Kidney (tissue), 14 donors: Measurements from ENCODE around the gene MEF2C. TPM values are rescaled to one million over a fixed set of nuclear protein-coding genes. Genes with fewer than 3 reads are reported as not detected.
A peak's percentile ranks its signal among the peaks of the same experiment; 100 is the strongest.

Source experiments
- DNase-seq, 5 donors: peaks; one replicate each; pipeline ENCODE4 v3.0.0-alpha.2; 2013 to 2020
- FAIRE-seq: peaks from 2 replicates; lab custom pipeline; 2012; peaks lifted over from hg19 to GRCh38; lab: Jason Lieb, UNC
- H3K27ac ChIP-seq, 2 donors: one replicate each; pipeline ENCODE4 v1.7.0; 2013; ENCODE audit warnings: low read depth in 2 of 2, low read length in 2 of 2, inconsistent platforms in 1 of 2
- H3K27me3 ChIP-seq: one replicate; pipeline ENCODE4 v1.7.1; 2013; ENCODE audit warnings: low read length, inconsistent platforms; ENCODE audit not compliant: control insufficient read depth, insufficient read depth
- H3K36me3 ChIP-seq, 3 donors: one replicate each; pipeline versions ENCODE4 v1.7.0 to v1.7.1; 2013; ENCODE audit warnings: low read length in 3 of 3, control low read depth in 1 of 3, inconsistent platforms in 1 of 3; ENCODE audit not compliant: insufficient read depth in 3 of 3, control insufficient read depth in 2 of 3
- H3K4me1 ChIP-seq, 3 donors: one replicate each; pipeline versions ENCODE4 v1.7.0 to v1.7.1; 2013; ENCODE audit warnings: low read length in 3 of 3, inconsistent platforms in 1 of 3, low read depth in 1 of 3; ENCODE audit not compliant: control insufficient read depth in 2 of 3, insufficient read depth in 2 of 3
- H3K4me3 ChIP-seq, 3 donors: one replicate each; pipeline versions ENCODE4 v1.7.0 to v1.8.1; 2013; ENCODE audit warnings: low read length in 3 of 3, control low read depth in 1 of 3, inconsistent platforms in 1 of 3
- H3K9ac ChIP-seq, 3 donors: one replicate each; pipeline versions ENCODE4 v1.7.0 to v1.7.1; 2013; ENCODE audit warnings: low read length in 3 of 3, control low read depth in 1 of 3, inconsistent platforms in 1 of 3
- H3K9me3 ChIP-seq, 3 donors: one replicate each; pipeline versions ENCODE4 v1.7.0 to v1.7.1; 2013; ENCODE audit warnings: low read length in 3 of 3, control low read depth in 1 of 3, inconsistent platforms in 1 of 3; ENCODE audit not compliant: control insufficient read depth in 2 of 3, insufficient read depth in 1 of 3
- intact Hi-C: fragments of 100-400 bp; cut with DNase I; formaldehyde crosslinking; loops from one replicate; pipeline ENCODE4 v1.11.1; 2022
- polyA plus RNA-seq: library from polyadenylated mRNA; stranded (reverse); fragments of 350-450 nt; fragmentation: Illumina TruSeq; extraction: RNeasy Lipid Tissue Mini Kit (QIAGEN cat#74804); gene quantifications from one replicate; pipeline ENCODE4 v1.2.3, GENCODE V29; 2014; ENCODE audit warnings: low read depth, low replicate concordance; ENCODE audit not compliant: insufficient read depth
- total RNA-seq: library from RNA; stranded (reverse); fragmentation: NEBNext Ultra II Directional; extraction: Animal tissue kit (Norgen Biotek cat#: 25700); gene quantifications from one replicate; pipeline ENCODE4 v1.2.1, GENCODE V29; 2021
- TF ChIP-seq, protein P1 (sequence below): IDR thresholded peaks from 3 replicates; pipeline ENCODE4 v1.5.1; 2012; ENCODE audit warnings: mild to moderate bottlenecking, moderate library complexity, borderline replicate concordance; ENCODE audit not compliant: insufficient read depth; ENCODE audit errors: extremely low read depth
- donor health status: control.
- donor health status: control.
- donor health status: control.
- donor health status: control.
- donor health status: control.
- donor health status: DM: yes; HTN: yes; CAD: no.
- donor health status: Normal renal cell carcinoma (clear cell type).

The MEF2C gene
- total and polyA plus RNA-seq, 2 donors from 2014 or later = 5.3 to 75.4 TPM

DNA sequence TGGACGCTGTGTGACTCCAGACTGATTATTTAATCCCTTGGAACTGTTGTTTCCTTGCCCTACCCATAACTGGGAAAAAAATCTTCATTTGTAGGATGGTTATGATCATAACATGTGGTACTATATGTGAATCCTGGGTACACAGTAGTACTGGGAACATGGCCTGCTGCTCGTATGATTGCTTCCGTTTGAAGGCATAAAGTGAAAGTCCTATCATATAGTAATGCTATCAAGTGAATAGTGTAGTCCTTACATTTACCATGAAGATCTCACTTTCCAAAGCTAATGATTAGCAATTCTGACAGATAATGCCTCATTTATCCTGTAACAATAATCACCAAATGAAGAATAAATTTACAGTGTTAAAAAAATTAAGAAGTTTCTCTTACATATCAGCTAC lies 53.2 kb downstream of the MEF2C start:
- no peak for FAIRE-seq
- Histone ChIP-seq H3K4me3 (peak overlapping the region in 1 of 3 donors; percentile 14), H3K36me3 (no peaks in the 10 kb centered on the region), H3K27me3 (no peaks in the 10 kb centered on the region), H3K27ac (peak overlapping the region; percentile 16 to 55), H3K4me1 (peaks cover 2 to 5% (median 4%) of the 10 kb centered on the region in 3 donors), H3K9ac (no peak overlapping the region), H3K9me3 (no peaks in the 10 kb centered on the region)
- DNase-seq = no peak
- intact Hi-C loops = no loop called here
- TF ChIP-seq, protein P1, sequence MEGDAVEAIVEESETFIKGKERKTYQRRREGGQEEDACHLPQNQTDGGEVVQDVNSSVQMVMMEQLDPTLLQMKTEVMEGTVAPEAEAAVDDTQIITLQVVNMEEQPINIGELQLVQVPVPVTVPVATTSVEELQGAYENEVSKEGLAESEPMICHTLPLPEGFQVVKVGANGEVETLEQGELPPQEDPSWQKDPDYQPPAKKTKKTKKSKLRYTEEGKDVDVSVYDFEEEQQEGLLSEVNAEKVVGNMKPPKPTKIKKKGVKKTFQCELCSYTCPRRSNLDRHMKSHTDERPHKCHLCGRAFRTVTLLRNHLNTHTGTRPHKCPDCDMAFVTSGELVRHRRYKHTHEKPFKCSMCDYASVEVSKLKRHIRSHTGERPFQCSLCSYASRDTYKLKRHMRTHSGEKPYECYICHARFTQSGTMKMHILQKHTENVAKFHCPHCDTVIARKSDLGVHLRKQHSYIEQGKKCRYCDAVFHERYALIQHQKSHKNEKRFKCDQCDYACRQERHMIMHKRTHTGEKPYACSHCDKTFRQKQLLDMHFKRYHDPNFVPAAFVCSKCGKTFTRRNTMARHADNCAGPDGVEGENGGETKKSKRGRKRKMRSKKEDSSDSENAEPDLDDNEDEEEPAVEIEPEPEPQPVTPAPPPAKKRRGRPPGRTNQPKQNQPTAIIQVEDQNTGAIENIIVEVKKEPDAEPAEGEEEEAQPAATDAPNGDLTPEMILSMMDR = no peak

DNA sequence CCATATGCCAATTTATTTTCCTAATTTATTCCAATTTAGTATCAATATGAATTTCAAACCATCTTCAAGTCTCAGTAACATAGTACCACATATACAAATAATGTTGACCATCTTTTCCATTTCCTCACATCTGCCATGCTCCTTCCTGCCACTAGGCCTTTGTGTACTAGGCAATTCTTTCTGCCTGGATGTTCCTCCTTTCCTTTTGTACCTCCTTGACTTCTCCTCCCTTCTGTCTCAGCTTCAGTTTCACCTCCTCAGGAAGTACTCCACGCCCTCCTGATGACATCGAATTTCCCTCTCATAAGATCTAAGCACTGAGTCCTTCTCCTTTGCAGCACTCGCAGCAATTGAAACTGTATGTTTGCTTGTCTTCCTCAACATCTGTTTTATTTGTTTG lies 53.9 kb downstream of the MEF2C start:
- Histone ChIP-seq H3K27ac (peak overlapping the region; percentile 35 to 55), H3K9me3 (no peaks in the 10 kb centered on the region), H3K4me3 (no peak overlapping the region), H3K4me1 (peaks cover 2 to 4% (median 4%) of the 10 kb centered on the region in 3 donors), H3K9ac (no peak overlapping the region), H3K36me3 (no peaks in the 10 kb centered on the region), H3K27me3 (no peaks in the 10 kb centered on the region)
- TF ChIP-seq, protein P1 = peak; percentile 3
- DNase-seq (no peak), FAIRE-seq (no peak)
- intact Hi-C loops = no loop called here

DNA sequence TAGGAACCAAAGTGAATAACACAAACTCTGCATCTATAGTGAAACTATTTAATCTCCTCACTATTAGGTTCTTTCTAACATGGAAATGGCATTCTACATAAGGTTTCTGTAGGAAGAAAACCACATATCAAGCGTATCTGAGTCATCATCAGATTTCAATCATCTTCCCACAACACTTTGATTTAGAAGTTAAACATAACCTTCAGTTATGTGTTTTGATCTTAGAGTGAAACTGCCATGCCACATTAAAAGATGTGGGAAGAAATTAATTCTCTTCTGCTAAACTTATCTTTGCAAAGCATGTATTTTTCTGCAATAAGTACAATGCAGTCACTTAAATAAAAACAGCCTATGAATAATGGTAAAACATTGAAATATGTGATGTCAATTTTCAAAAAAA lies 55.0 kb downstream of the MEF2C start:
- FAIRE-seq = no peak
- Histone ChIP-seq H3K36me3 (no peaks in the 10 kb centered on the region), H3K27ac (peak overlapping the region in 1 of 2 donors; percentile 71), H3K9ac (no peak overlapping the region), H3K4me3 (no peak overlapping the region), H3K4me1 (peaks cover 2 to 4% (median 2%) of the 10 kb centered on the region in 3 donors), H3K9me3 (no peaks in the 10 kb centered on the region), H3K27me3 (no peaks in the 10 kb centered on the region)
- intact Hi-C loops = no loop called here
- DNase-seq = no peak
- TF ChIP-seq, protein P1 = no peak
